PC-3 (cell line): ENCODE measurements around the gene GRB10. TPM values are rescaled to one million over a fixed set of nuclear protein-coding genes. Genes with fewer than 3 reads are reported as not detected.

Source experiments
- ATAC-seq: fragments of 200-7000 bp; cut with Tn5 transposase; 2 replicates; pipeline ENCODE4 v1.9.1; 2020; ENCODE audit warnings: mild to moderate bottlenecking, moderate library complexity
- BruUV-seq: library from RNA; stranded (reverse); fragments of 400-500 nt; replicated peaks from 2 replicates; lab custom pipeline; 2021; lab: Mats Ljungman, UMichigan
- CTCF ChIA-PET: fragments of 300-600 bp; sonication (Branson Sonifier 250); formaldehyde crosslinking; loops from one replicate; lab custom pipeline; 2022; ENCODE audit warnings: antibody characterized with exemption; lab: Charles Lee
- POLR2A ChIA-PET: fragments of 300-600 bp; sonication (Branson Sonifier 250); formaldehyde crosslinking; loops from one replicate; lab custom pipeline; 2022; ENCODE audit warnings: antibody characterized with exemption; ENCODE audit not compliant: unreplicated experiment; lab: Charles Lee
- DNase-seq: peaks from one replicate; pipeline ENCODE4 v3.0.0-alpha.2; 2015
- H2AFZ ChIP-seq: fragments of 300-600 bp; sonication (generic); 2 replicates; pipeline ENCODE4 v1.6.0; 2016; ENCODE audit warnings: antibody characterized with exemption, low read length
- H3F3A ChIP-seq: fragments of 300-600 bp; sonication (generic); one replicate; pipeline ENCODE4 v1.6.0; 2017; ENCODE audit warnings: antibody characterized with exemption, low read length, control low read depth, mild to moderate bottlenecking; ENCODE audit not compliant: unreplicated experiment
- H3K27ac ChIP-seq: fragments of 300-600 bp; sonication (generic); 2 replicates; pipeline ENCODE4 v1.5.1; 2016; ENCODE audit warnings: mild to moderate bottlenecking, low read length
- H3K27me3 ChIP-seq: fragments of 300-600 bp; sonication (generic); 2 replicates; pipeline ENCODE4 v1.6.1; 2016; ENCODE audit warnings: low read length, mixed read lengths
- H3K36me3 ChIP-seq: fragments of 300-600 bp; sonication (generic); 2 replicates; pipeline ENCODE4 v1.6.1; 2016; ENCODE audit warnings: low read depth, mixed run types, low read length, mixed read lengths
- H3K4me1 ChIP-seq: fragments of 300-600 bp; sonication (generic); 2 replicates; pipeline ENCODE4 v1.5.1; 2016; ENCODE audit warnings: low read length; ENCODE audit not compliant: insufficient read depth
- H3K4me2 ChIP-seq: fragments of 300-600 bp; sonication (generic); 2 replicates; pipeline ENCODE4 v1.6.0; 2016; ENCODE audit warnings: low read length
- H3K4me3 ChIP-seq: fragments of 300-600 bp; sonication (generic); 2 replicates; pipeline ENCODE4 v1.5.1; 2016; ENCODE audit warnings: mild to moderate bottlenecking, low read length, mixed read lengths
- H3K79me2 ChIP-seq: fragments of 300-600 bp; sonication (generic); 2 replicates; pipeline ENCODE4 v1.6.1; 2017; ENCODE audit warnings: low read length, mixed read lengths
- H3K9ac ChIP-seq: fragments of 300-600 bp; sonication (generic); 2 replicates; pipeline ENCODE4 v1.6.0; 2016; ENCODE audit warnings: mild to moderate bottlenecking, low read length
- H3K9me2 ChIP-seq: fragments of 300-600 bp; sonication (generic); replicated peaks from 2 replicates; pipeline ENCODE4 v1.6.1; 2016; ENCODE audit warnings: mixed run types, low read length, mixed read lengths
- H3K9me3 ChIP-seq: fragments of 300-600 bp; sonication (generic); 2 replicates; pipeline ENCODE4 v1.6.1; 2016; ENCODE audit warnings: low read length, mixed read lengths
- H4K20me1 ChIP-seq: fragments of 300-600 bp; sonication (generic); 2 replicates; pipeline ENCODE4 v1.6.1; 2016; ENCODE audit warnings: low read length, mixed read lengths
- CTCF ChIP-seq: fragments of 300-600 bp; sonication (generic); conservative IDR thresholded peaks from 2 replicates; pipeline ENCODE4 v1.5.1; 2017; ENCODE audit warnings: antibody characterized with exemption, low read depth, mild to moderate bottlenecking, low read length
- EZH2 ChIP-seq: fragments of 300-600 bp; sonication (generic); IDR thresholded peaks from one replicate; pipeline ENCODE4 v1.6.1; 2017; ENCODE audit warnings: antibody characterized with exemption, mild to moderate bottlenecking, low read length; ENCODE audit not compliant: unreplicated experiment
- EZH2phosphoT487 ChIP-seq: fragments of 300-600 bp; sonication (generic); IDR thresholded peaks from 2 replicates; pipeline ENCODE4 v1.6.1; 2018; ENCODE audit warnings: mild to moderate bottlenecking, antibody characterized with exemption, low read length, borderline replicate concordance
- intact Hi-C: fragments of 100-400 bp; cut with micrococcal nuclease; formaldehyde crosslinking; loops from 2 replicates; pipeline ENCODE4 v1.9.0; 2023
- total RNA-seq: library from RNA; depleted of rRNA; stranded (reverse); fragments of >200 nt; gene quantifications from 2 replicates; pipeline ENCODE4 v1.2.3, GENCODE V29; 2014

Gene GRB10
- total RNA-seq, 1 experiment from 2014 or later: 61.3 TPM

GRCh38 chr7:50703654-50704053 is 79.0 kb downstream of the GRB10 start:
- no peak for DNase-seq
- H3K27ac ChIP-seq: no peak overlapping the region
- H3K9ac ChIP-seq: no peak overlapping the region
- intact Hi-C loops: no loop called here
- ATAC-seq: no peak
- H3K9me2 ChIP-seq: no peaks in the 10 kb centered on the region
- H3F3A ChIP-seq: no peaks in the 10 kb centered on the region
- H2AFZ ChIP-seq: no peak overlapping the region
- POLR2A ChIA-PET: no interaction called here
- H3K9me3 ChIP-seq: no peaks in the 10 kb centered on the region
- no peak for TF ChIP-seq EZH2phosphoT487
- TF ChIP-seq CTCF: no peak
- TF ChIP-seq EZH2: no peak
- no peak overlapping the region for H3K4me3 ChIP-seq
- no peaks in the 10 kb centered on the region for H3K27me3 ChIP-seq
- peaks cover 6% of the 10 kb centered on the region; the same call in 1 of the 2 replicates for H3K36me3 ChIP-seq
- no peak overlapping the region for H3K4me2 ChIP-seq
- H3K79me2 ChIP-seq: peaks cover 30% of the 10 kb centered on the region
- CTCF ChIA-PET: no interaction called here
- no TSS peak for BruUV-seq
- peaks cover 8% of the 10 kb centered on the region; the same call in 1 of the 2 replicates for H4K20me1 ChIP-seq
- peaks cover 30% of the 10 kb centered on the region for H3K4me1 ChIP-seq

- no TSS peak for BruUV-seq
- CTCF ChIA-PET: no interaction called here
- no peak overlapping the region for H3K4me2 ChIP-seq
- no peaks in the 10 kb centered on the region; the same call in 1 of the 2 replicates for H4K20me1 ChIP-seq
- no peaks in the 10 kb centered on the region for H3K79me2 ChIP-seq
- H3K9me2 ChIP-seq: no peaks in the 10 kb centered on the region
- H3K36me3 ChIP-seq: peaks cover 8% of the 10 kb centered on the region; the same call in 1 of the 2 replicates
- intact Hi-C loops: loop anchor here (5.0 to 10.0 kb wide), 3 partner anchors 83 to 443 kb away; partner anchors contain the start of gene GRB10
- H3K9ac ChIP-seq: no peak overlapping the region
- H3K4me3 ChIP-seq: no peak overlapping the region
- DNase-seq (no peak), ATAC-seq (no peak)
- TF ChIP-seq EZH2 (no peak), EZH2phosphoT487 (no peak), CTCF (no peak)
- no peaks in the 10 kb centered on the region for H3K4me1 ChIP-seq
- H3K27ac ChIP-seq: no peak overlapping the region
- no peak overlapping the region for H2AFZ ChIP-seq
- POLR2A ChIA-PET: no interaction called here
- H3K27me3 ChIP-seq: no peaks in the 10 kb centered on the region
- no peaks in the 10 kb centered on the region for H3F3A ChIP-seq
- H3K9me3 ChIP-seq: no peaks in the 10 kb centered on the region
Observed at GRCh38 chr7:50699143-50699542, 83.6 kb downstream of the GRB10 start.

- ChIA-PET POLR2A (no interaction called here), CTCF (interaction anchor here (0.7 kb wide), 1 partner anchor 141 kb away, joined by 3 read pairs; no protein-coding TSS in a partner anchor)
- BruUV-seq: no TSS peak
- no peaks in the 10 kb centered on the region for H3K4me1 ChIP-seq
- H3K36me3 ChIP-seq: peaks cover 8% of the 10 kb centered on the region; the same call in 1 of the 2 replicates
- no peaks in the 10 kb centered on the region for H3K79me2 ChIP-seq
- no peak overlapping the region for H3K9ac ChIP-seq
- no peaks in the 10 kb centered on the region for H3F3A ChIP-seq
- H2AFZ ChIP-seq: no peak overlapping the region
- H4K20me1 ChIP-seq: no peaks in the 10 kb centered on the region; the same call in 1 of the 2 replicates
- H3K4me3 ChIP-seq: no peak overlapping the region
- TF ChIP-seq EZH2: no peak
- no peak for TF ChIP-seq CTCF
- no peak for TF ChIP-seq EZH2phosphoT487
- no peaks in the 10 kb centered on the region for H3K27me3 ChIP-seq
- no peak overlapping the region for H3K27ac ChIP-seq
- DNase-seq (no peak), ATAC-seq (no peak)
- no peaks in the 10 kb centered on the region for H3K9me3 ChIP-seq
- H3K9me2 ChIP-seq: no peaks in the 10 kb centered on the region
- intact Hi-C loops: loop anchor here (2.0 to 10.0 kb wide), 4 partner anchors 85 to 463 kb away; partner anchors contain the start of gene GRB10
- H3K4me2 ChIP-seq: no peak overlapping the region
Observed at GRCh38 chr7:50697748-50698147, 84.9 kb downstream of the GRB10 start.
